ENCODE data around the gene GNL1. TPM values are rescaled to one million over a fixed set of nuclear protein-coding genes. Genes with fewer than 3 reads are reported as not detected.
"Not testable (repeated sequence)": the region's sequence is repeated elsewhere in the genome, so short reads cannot be mapped to it uniquely, and the experiment has no call there.

The GNL1 gene
- total RNA-seq, 5 donors from 2014 or later (not counting 1 experiment from before 2014, with no cell fraction given): 65.5 to 167 (median 72.9) TPM

DNA sequence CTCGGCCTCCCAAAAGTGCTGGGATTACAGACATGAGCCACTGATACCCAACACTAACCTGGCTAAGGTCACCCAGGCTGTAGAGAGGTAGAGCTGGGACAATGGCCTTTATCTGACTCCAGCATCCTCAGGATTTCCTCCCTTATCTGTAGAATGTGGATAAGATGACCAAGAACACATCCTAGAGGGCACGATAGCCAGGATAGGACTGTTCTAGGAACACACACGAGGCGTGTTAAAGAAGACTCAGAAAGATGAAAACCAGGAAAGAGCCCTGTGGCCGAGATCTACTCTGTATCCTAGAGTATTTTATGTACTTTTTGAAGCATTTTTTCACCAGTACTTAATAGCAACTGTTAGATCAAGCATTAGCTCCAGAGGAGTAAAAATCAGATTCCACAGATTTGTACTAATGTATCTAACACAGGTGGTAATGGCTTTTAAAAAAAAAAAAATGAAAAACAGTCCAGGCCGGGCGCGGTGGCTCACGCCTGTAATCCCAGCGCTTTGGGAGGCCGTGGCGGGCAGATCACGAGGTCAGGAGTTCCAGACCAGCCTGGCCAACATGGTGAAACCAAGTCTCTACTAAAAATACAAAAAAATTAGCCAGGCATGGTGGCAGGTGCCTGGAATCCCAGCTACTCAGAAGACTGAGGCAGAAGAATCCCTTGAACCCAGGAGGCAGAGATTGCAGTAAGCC, 43.5 kb upstream of the GNL1 start:
- peaks cover 32% of the 10 kb centered on the region for H3K36me3 Mint-ChIP-seq
- DNase-seq (no peak), ATAC-seq (replicated peaks in 1 of 4) (no peak)
- H3K27me3 Mint-ChIP-seq: no peaks in the 10 kb centered on the region
- 92% methylated on average over 8 of the region's 13 CpGs for WGBS (ENCODE audit: insufficient coverage)
- Histone ChIP-seq H3K4me3 (ENCODE audit: control insufficient read depth in 1 of 2, extremely low read depth in 1 of 2, low read length in 1 of 2) (no peak overlapping the region), H3K27me3 (replicated peaks in 1 of 2; ENCODE audit: control insufficient read depth in 2 of 2, extremely low read depth in 1 of 2, insufficient read depth in 2 of 2, low read length in 1 of 2) (no peaks in the 10 kb centered on the region), H3K27ac (ENCODE audit: low read length) (no peak overlapping the region), H3K36me3 (ENCODE audit: control insufficient read depth in 2 of 2, extremely low read depth in 1 of 2, insufficient read depth in 1 of 2, low read length in 1 of 2) (peaks cover 27 to 49% of the 10 kb centered on the region in 2 donors), H3K4me1 (ENCODE audit: control insufficient read depth in 1 of 2, extremely low read depth in 1 of 2, insufficient read depth in 2 of 2, low read length in 2 of 2) (peaks cover 6 to 26% of the 10 kb centered on the region in 2 experiments), H3K9me3 (no peaks in the 10 kb centered on the region)
- no peak overlapping the region for H3K27ac Mint-ChIP-seq
- H3K4me1 Mint-ChIP-seq: peaks cover 21 to 36% (median 22%) of the 10 kb centered on the region in 3 donors
- CTCF ChIA-PET: interaction anchor here (0.5 to 1.4 kb wide), 5 partner anchors 14 to 1051 kb away, joined by 3 to 7 read pairs (median 3); no protein-coding TSS in a partner anchor
- POLR2A ChIA-PET: interaction anchor here (0.6 to 1.6 kb wide), 5 partner anchors 11 to 131 kb away, joined by 3 to 9 read pairs (median 5); no protein-coding TSS in a partner anchor
- H3K9me3 Mint-ChIP-seq: no peaks in the 10 kb centered on the region
- no peak overlapping the region for H3K4me3 Mint-ChIP-seq

DNA sequence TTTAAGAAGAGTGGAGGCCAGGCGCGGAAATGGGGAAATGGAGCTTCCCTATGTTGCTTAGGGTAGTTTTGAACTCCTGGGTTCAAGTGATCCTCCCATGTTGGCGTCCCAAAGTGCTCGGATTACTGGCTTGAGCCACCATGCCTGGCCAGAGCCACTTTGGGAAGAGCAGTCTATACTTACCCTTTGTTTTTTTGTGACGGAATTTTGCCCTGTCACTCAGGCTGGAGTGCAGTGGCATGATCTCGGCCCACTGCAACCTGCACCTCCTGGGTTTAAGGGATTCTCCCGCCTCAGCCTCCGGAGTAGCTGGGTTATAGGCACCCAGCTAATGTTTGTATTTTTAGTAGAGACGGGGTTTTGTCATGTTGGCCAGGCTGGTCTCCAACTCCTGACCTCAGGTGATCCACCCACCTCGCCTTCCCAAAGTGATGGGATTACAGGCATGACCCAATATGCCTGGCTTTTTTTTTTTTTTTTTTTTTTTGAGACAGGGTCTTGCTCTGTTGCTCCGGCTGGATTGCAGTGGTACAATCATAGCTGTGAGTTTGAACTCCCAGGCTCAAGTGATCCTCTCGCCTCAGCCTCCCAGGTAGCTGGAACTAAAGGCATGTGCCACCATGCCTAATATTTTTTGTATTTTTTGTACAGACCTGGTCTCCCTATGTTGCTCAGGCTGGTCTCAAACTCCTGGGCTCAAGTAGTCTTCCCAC, 42.8 kb upstream of the GNL1 start:
- ATAC-seq (replicated peaks in 1 of 4): no peak
- peaks cover 30% of the 10 kb centered on the region for H3K36me3 Mint-ChIP-seq
- H3K27ac ChIP-seq (ENCODE audit: low read length): no peak overlapping the region

GRCh38 chr6:30597315-30598144, 41.2 kb upstream of the GNL1 start:
- not testable (repeated sequence) for H3K27me3 ChIP-seq (replicated peaks in 1 of 2; ENCODE audit: control insufficient read depth in 2 of 2, extremely low read depth in 1 of 2, insufficient read depth in 2 of 2, low read length in 1 of 2); H3K4me3 ChIP-seq (ENCODE audit: control insufficient read depth in 1 of 2, extremely low read depth in 1 of 2, low read length in 1 of 2); H3K27ac ChIP-seq (ENCODE audit: low read length); H3K4me3 Mint-ChIP-seq; H3K27me3 Mint-ChIP-seq; H3K9me3 ChIP-seq; H3K9me3 Mint-ChIP-seq
- ATAC-seq (replicated peaks in 1 of 4) (peak; percentile 78 to 83 (median 80)), DNase-seq (peak; percentile 34 to 88 (median 76))
- ChIA-PET CTCF (interaction anchor here (0.6 to 3.4 kb wide), 21 partner anchors 10 to 986 kb away, joined by 3 to 26 read pairs (median 6); partner anchors contain the start of gene ABCF1 (in 1 of the 2)), POLR2A (interaction anchor here (0.5 to 1.3 kb wide), 8 partner anchors 10 to 1192 kb away, joined by 3 to 9 read pairs (median 4); no protein-coding TSS in a partner anchor)
- H3K4me1 Mint-ChIP-seq: peaks cover 13 to 25% (median 14%) of the 10 kb centered on the region in 3 donors
- WGBS (ENCODE audit: insufficient coverage): 77% methylated on average over 7 of the region's 15 CpGs
- peak overlapping the region; percentile 26 to 62 for H3K27ac Mint-ChIP-seq
- H3K36me3 Mint-ChIP-seq: peaks cover 18% of the 10 kb centered on the region
- Histone ChIP-seq H3K36me3 (ENCODE audit: control insufficient read depth in 2 of 2, extremely low read depth in 1 of 2, insufficient read depth in 1 of 2, low read length in 1 of 2) (peaks cover 18 to 37% of the 10 kb centered on the region in 2 donors), H3K4me1 (ENCODE audit: control insufficient read depth in 1 of 2, extremely low read depth in 1 of 2, insufficient read depth in 2 of 2, low read length in 2 of 2) (peaks cover 6 to 26% of the 10 kb centered on the region in 2 experiments)

More for the DNA sequence above, 42.8 kb upstream of the GNL1 start:
- DNase-seq: no peak
- Histone ChIP-seq H3K36me3 (ENCODE audit: control insufficient read depth in 2 of 2, extremely low read depth in 1 of 2, insufficient read depth in 1 of 2, low read length in 1 of 2) (peaks cover 22 to 49% of the 10 kb centered on the region in 2 donors), H3K4me3 (ENCODE audit: control insufficient read depth in 1 of 2, extremely low read depth in 1 of 2, low read length in 1 of 2) (no peak overlapping the region), H3K4me1 (ENCODE audit: control insufficient read depth in 1 of 2, extremely low read depth in 1 of 2, insufficient read depth in 2 of 2, low read length in 2 of 2) (peaks cover 6 to 26% of the 10 kb centered on the region in 2 experiments), H3K9me3 (no peaks in the 10 kb centered on the region), H3K27me3 (replicated peaks in 1 of 2; ENCODE audit: control insufficient read depth in 2 of 2, extremely low read depth in 1 of 2, insufficient read depth in 2 of 2, low read length in 1 of 2) (no peaks in the 10 kb centered on the region)
- Mint-ChIP-seq H3K4me1 (peaks cover 21 to 35% (median 22%) of the 10 kb centered on the region in 3 donors), H3K9me3 (no peaks in the 10 kb centered on the region), H3K27me3 (no peaks in the 10 kb centered on the region), H3K27ac (no peak overlapping the region), H3K4me3 (no peak overlapping the region)
- 91% methylated on average over 6 of the region's 12 CpGs for WGBS (ENCODE audit: insufficient coverage)
- ChIA-PET CTCF (interaction anchor here (0.6 to 3.4 kb wide), 14 partner anchors 14 to 1052 kb away, joined by 3 to 26 read pairs (median 6); partner anchors contain the start of gene ABCF1 (in 1 of the 2)), POLR2A (interaction anchor here (0.6 to 1.6 kb wide), 6 partner anchors 12 to 131 kb away, joined by 3 to 9 read pairs (median 4); no protein-coding TSS in a partner anchor)

DNA sequence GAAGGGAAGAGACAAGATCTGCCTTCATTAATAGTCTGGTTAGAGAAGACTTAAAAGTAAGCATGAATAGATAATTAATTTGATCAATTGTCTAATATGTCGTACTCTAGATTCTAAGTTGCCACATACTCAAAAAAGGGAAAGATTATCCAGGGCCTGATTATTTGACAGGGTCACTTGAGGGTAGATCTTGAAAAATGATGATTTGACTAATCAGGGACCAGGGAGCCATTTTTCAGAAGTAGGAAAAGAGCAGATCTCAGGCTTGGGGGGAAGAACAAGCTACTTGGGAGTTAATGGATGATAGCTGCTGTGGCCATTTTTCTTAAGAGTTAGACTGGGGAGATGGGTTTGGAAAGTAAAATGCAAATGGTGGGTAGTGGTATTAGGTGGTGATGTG, 36.0 kb upstream of the GNL1 start:
- Histone ChIP-seq H3K4me3 (ENCODE audit: control insufficient read depth in 1 of 2, extremely low read depth in 1 of 2, low read length in 1 of 2) (no peak overlapping the region), H3K4me1 (ENCODE audit: control insufficient read depth in 1 of 2, extremely low read depth in 1 of 2, insufficient read depth in 2 of 2, low read length in 2 of 2) (peaks cover 0 to 2% of the 10 kb centered on the region in 2 experiments), H3K27me3 (replicated peaks in 1 of 2; ENCODE audit: control insufficient read depth in 2 of 2, extremely low read depth in 1 of 2, insufficient read depth in 2 of 2, low read length in 1 of 2) (no peaks in the 10 kb centered on the region), H3K36me3 (ENCODE audit: control insufficient read depth in 2 of 2, extremely low read depth in 1 of 2, insufficient read depth in 1 of 2, low read length in 1 of 2) (peaks cover 3 to 53% of the 10 kb centered on the region in 2 donors), H3K27ac (ENCODE audit: low read length) (no peak overlapping the region), H3K9me3 (no peaks in the 10 kb centered on the region)
- peaks cover 6 to 12% (median 11%) of the 10 kb centered on the region in 3 donors for H3K4me1 Mint-ChIP-seq
- WGBS (ENCODE audit: insufficient coverage): no CpG with 5 or more reads among the region's 1 CpG
- H3K27ac Mint-ChIP-seq: peak overlapping the region in 1 of 2 donors; percentile 30
- H3K36me3 Mint-ChIP-seq: peaks cover 40% of the 10 kb centered on the region
- ChIA-PET CTCF (interaction anchor here in 1 of 2 donors (0.6 to 1.4 kb wide), 3 partner anchors 12 to 82 kb away, joined by 3 to 5 read pairs (median 4); no protein-coding TSS in a partner anchor), POLR2A (interaction anchor here in 1 of 2 donors (0.6 to 1.1 kb wide), 2 partner anchors 23 to 36 kb away, joined by 5 to 13 read pairs; partner anchors contain the start of gene GNL1)
- H3K9me3 Mint-ChIP-seq: no peaks in the 10 kb centered on the region
- no peak for DNase-seq
- no peak for ATAC-seq (replicated peaks in 1 of 4)
- no peak overlapping the region for H3K4me3 Mint-ChIP-seq
- no peaks in the 10 kb centered on the region for H3K27me3 Mint-ChIP-seq

DNA sequence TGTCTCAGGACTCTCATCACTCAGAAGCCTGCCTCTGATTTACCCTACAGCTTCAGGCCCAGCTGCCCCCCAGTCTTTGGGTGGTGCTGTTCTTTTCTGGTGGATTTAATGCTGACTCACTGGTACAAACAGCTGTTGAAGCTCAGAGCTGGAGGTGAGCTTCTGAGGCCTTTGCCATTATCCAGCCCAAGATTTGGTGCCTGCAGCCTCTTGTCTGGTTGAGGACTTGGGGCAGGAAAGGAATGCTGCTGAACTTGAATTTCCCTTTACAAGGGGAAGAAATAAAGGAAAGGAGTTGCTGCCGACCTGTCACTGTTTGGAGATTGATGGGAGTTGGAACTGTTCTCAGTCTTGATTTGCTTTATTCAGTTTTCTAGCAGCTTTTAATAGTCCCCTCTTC, 34.7 kb upstream of the GNL1 start:
- H3K36me3 ChIP-seq (ENCODE audit: control insufficient read depth in 2 of 2, extremely low read depth in 1 of 2, insufficient read depth in 1 of 2, low read length in 1 of 2): peaks cover 6 to 65% of the 10 kb centered on the region in 2 donors
- Mint-ChIP-seq H3K4me1 (peaks cover 3 to 8% (median 8%) of the 10 kb centered on the region in 3 donors), H3K27ac (peak overlapping the region in 1 of 2 donors; percentile 34), H3K4me3 (no peak overlapping the region), H3K27me3 (no peaks in the 10 kb centered on the region), H3K9me3 (no peaks in the 10 kb centered on the region), H3K36me3 (peaks cover 47% of the 10 kb centered on the region)
- peak in 1 of 4 experiments; percentile 24 for ATAC-seq (replicated peaks in 1 of 4)
- ChIA-PET POLR2A (interaction anchor here (0.6 to 1.1 kb wide), 3 partner anchors 24 to 111 kb away, joined by 4 to 14 read pairs (median 11); no protein-coding TSS in a partner anchor), CTCF (interaction anchor here in 1 of 2 donors (0.6 kb wide), 1 partner anchor 46 kb away, joined by 3 read pairs; no protein-coding TSS in a partner anchor)
- no peak overlapping the region for H3K4me3 ChIP-seq (ENCODE audit: control insufficient read depth in 1 of 2, extremely low read depth in 1 of 2, low read length in 1 of 2)
- DNase-seq: no peak
- no CpG with 5 or more reads among the region's 1 CpG for WGBS (ENCODE audit: insufficient coverage)
- H3K27me3 ChIP-seq (replicated peaks in 1 of 2; ENCODE audit: control insufficient read depth in 2 of 2, extremely low read depth in 1 of 2, insufficient read depth in 2 of 2, low read length in 1 of 2): no peaks in the 10 kb centered on the region
- H3K27ac ChIP-seq (ENCODE audit: low read length): no peak overlapping the region
- no peaks in the 10 kb centered on the region for H3K4me1 ChIP-seq (ENCODE audit: control insufficient read depth in 1 of 2, extremely low read depth in 1 of 2, insufficient read depth in 2 of 2, low read length in 2 of 2)
- H3K9me3 ChIP-seq: no peaks in the 10 kb centered on the region

Measured in T-cell (primary cell).